ENCODE measurements around the gene DNAJA4. TPM values are rescaled to one million over a fixed set of nuclear protein-coding genes. Genes with fewer than 3 reads are reported as not detected.
A peak's percentile ranks its signal among the peaks of the same experiment; 100 is the strongest.

DNAJA4 gene
- total RNA-seq, 1 experiment from 2014 or later, result 16.0 TPM

DNA sequence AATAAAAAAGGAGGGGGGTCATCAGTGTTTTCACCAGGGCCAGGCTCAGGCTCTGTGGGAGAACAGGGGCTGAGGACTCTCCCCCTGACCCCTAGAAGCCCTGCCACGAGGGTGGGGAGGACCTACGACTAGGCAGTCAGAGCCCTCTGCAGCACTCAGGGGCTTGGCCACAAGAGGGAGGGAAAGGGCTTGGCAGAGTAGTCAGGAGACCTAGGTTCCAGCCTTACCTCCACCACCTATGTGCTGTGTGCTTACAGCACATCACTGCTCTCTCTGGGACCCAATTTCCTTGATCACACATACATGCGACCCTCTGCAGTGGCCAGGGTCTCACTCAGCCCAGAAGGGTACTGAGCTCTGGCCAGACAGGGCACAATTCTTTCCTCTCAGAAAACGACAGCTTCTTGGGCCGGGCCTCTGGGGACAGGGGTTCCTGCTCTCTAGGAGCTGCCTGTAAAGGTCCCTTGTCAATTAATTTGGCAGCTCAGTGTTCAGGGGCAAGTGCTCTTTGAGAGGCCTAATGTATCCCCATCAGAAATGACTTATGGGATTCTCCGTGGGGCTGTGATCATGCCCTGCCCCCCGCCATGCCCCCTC is 51.4 kb downstream of the DNAJA4 start:
- DNase-seq (ENCODE audit: low spot score), result peak; percentile 41

DNA sequence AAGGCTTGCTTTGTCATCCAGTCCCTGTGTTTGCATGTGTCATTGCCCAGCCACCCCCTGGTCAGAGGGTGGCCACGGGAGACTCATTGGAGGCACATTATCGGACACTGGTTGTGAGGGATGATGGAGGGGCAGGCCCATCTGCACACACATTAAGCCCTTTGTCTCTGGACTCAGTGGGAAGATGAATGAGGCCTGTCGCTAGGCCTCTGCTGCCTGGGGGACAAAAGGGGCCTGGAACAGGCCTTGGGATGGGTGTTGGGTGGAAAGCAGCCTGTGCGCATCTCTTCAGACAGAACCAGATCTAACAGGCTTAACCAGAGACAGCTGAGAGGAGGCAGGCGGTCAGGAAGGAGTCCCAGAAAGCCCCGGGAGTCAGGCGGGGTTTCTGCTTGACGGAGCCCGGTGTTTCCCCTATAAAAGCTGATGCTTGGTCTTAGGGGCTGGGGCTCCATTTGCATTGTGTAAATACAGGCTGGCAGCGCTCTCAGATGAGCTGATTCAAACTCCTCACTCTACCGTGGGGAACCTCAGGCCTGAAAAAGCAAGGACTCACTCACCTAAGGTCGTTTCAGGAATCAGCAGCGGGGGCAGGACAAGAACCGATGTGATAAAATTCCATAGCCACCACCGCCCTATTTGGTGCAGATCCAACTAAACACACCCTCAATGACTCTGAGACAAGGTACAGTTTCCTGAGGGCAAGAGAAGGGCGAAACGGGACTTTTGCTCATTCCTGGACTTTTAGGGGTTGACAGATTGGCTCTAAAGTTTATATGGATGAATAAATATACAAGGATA is 52.1 kb downstream of the DNAJA4 start:
- DNase-seq (ENCODE audit: low spot score), result no peak

DNA sequence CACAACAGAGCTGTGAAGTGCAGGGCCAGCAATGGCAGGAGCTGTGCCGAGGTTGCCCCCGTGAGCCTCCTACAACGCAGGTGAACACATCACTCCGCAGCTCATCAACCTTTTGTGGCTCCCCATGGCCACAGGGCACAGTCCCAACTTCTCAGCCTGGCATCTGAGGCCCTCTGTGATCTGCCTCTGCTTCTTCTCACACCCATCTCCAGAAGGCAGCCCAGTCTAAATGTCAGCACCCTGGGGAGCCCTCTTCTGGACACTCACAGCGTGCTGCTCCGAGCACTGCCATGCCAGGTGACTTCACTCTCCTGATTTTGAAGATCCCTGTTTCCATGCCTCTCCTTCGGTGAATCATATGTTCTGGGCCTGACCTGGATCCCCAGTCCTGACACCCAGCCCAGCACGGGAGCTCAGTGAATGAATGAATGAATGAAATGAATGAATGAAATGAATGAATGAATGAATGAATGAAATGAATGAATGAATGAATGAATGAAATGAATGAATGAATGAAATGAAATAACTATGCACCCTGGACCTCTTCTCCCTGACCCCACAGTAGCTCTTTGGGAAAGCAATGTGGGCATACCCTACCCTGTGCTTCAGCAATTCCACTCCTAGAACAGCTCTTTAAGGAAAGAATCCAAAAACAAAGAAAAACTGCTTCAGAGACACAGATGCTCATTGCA is 52.9 kb downstream of the DNAJA4 start:
- peak; percentile 65 for DNase-seq (ENCODE audit: low spot score)

DNA sequence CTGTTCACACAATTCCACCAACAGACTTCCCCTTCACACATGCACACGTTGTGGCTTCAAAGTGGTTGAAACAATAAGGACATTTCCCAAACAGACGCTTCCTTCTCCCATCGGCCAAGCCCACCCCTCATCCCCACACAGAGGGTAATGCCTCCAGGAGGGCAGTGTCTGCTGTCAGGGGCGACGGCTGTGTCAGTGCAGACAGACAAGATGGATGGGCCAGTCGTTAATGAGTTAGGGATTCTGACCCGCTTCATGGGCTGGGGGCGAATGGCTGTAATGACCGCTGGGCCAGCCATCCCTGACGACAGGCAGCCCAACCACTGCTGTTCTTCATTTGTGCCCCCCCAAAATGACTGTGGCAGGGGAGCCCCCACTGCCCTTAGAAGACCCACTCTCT is 55.2 kb downstream of the DNAJA4 start:
- DNase-seq (ENCODE audit: low spot score), result no peak

DNA sequence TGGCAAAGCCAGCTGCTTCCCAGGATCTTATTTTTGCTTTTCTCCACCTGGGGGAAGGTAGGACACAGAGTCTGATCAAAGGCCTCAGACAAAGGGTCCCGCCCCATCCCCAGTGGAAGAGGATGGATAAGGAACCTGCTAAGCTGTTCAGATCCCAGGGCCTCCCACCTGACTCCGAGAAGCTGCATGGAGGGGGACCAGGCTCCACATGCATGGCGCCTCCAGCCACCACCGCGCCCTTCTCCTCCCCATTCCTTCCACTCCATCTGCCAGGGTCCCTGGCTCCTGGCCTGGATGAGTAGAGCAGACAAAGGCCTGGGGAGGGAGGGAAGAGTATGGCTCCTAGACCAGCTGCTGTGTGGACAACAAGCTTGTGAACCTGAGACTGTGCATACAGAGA is 55.8 kb downstream of the DNAJA4 start:
- DNase-seq (ENCODE audit: low spot score), result no peak

DNA sequence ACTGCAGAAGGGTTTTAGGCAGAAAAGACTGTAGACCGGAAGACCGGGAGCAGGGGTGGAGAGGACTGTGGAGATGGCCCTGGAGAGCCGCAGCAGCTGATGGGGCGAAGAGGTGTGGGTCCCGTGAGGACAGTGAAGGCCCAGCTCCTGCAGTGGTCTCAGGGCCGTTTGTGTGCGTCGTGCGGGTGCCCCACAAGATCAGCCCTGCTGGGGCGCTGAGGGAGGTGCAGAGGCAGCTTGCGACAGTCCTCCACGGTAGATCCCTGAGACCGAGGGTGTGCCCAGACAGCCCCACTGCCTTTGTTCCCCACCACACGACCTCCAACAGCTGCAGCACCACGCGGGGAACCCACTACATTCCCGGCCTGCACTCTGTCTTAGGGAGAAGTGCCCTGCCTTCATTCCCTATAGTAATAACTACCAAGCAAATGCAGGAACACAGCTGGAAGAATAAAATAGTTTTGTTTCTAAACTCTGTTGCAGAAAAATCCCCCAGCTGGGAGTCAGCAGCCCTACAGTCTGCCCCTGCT is 56.7 kb downstream of the DNAJA4 start:
- no peak for DNase-seq (ENCODE audit: low spot score)

DNA sequence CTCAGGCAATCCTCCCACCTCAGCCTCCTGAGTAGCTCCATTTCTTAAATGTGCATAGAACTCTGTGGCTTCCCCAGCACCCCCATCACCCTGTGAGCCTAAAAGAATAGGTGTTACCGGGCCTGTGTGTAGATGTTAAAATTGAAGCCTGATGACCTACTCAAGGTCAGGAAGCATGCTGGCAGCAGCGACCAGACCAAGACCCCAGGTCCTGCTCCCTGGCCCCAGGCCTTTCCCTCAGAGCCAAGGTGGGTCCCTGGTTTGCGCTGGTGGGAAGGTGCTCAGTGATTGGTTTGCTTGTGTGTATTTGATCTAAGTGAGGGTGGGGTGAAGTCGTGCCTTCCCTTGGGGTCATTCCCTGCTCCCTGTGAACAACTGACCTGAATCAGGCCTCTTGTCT is 57.4 kb downstream of the DNAJA4 start:
- DNase-seq (ENCODE audit: low spot score), result no peak

DNA sequence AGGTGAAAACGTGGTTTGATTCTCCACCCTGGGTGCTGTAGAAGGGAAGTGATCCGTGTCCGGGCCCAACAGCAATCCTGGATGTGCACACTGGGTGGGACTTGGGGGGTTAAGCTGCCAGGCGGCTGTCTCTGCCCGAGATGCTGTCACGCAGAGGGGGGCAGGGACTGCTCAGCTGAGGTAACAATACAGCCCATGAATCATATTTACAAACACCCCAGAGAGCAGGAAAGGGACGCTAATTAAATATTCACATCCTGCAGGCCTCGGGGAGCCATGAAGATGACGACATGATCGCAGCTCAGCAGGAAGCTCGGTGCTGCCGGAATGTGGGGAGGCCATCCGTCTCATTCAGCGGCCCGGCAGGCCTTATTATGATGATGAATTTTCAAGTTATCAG is 57.9 kb downstream of the DNAJA4 start:
- DNase-seq (ENCODE audit: low spot score), result no peak

DNA sequence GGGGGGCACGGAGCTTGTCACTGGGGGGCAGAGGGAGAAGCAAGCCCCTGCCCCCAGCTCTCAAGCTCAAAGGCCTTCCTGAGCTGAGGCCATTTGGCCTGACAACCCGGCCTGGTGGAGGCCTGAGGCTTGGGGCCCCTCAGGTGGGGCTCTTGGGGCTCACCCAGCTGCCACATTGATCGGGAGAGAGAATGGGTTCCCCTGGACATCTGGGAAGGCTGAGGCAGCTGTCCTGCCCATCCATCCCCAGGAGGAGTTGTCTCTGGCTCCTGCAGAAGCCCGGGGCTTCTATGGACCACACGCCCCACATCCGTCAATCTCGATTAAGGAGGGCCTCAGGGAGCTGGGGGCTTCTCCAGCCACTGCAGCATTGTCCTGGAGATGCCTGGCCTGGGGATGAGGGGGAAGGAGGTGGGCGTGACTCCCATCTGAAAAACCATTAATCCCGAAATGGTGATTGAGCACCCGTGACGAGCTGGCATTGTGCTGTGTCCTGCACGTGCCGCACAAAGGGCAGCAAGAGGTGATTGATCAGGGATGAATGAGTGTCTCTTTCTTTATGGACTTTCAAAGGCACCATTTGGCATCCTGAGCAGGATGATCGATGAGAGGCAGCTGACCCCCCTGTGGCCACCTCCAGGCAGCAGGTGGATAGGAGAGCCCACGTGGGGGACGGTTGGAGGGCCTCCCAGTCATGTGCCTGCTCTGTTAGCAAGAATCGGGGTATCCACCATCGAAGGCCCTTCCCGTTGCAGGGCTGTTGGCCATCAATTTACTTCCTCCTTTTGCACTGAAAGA is 58.6 kb downstream of the DNAJA4 start:
- no peak for DNase-seq (ENCODE audit: low spot score)

DNA sequence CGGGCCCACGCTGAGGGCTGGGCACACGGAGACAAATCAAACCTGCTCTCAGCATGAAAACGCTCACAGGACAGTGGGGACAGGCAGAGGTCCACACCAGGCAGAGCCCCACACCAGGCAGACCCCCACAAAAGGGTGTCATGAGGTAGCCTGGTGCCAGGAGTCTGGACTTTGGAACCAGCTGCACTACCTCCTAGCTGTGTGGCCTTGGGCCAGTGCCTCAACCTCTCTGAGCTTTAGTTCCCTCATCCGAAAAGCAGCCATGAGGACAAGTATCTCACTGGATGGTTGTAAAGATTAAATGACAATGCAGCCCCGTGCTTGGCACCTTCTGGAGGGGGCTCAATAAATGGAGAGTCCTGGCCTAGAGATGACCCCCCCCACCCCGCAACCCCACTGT is 59.3 kb downstream of the DNAJA4 start:
- no peak for DNase-seq (ENCODE audit: low spot score)

DNA sequence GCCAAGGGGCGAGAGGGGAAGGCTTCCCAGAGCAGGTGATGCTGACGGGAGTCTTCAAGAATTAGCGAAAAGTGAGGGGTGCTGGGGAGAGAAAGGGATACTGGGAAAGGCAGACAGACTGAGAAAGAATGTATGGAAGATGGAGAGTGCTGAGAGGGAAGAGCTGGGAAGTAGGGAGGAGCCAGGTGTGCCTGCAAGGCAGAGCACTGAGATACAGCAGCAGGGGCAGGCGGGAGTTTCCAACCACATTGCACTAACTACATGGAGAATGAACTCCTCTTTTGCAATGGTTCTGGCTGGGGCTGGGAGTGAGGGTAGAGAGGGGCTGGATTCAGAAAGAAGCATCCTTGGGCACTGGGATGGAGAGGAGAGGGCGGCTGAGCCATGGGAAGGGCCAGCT is 59.8 kb downstream of the DNAJA4 start:
- DNase-seq (ENCODE audit: low spot score), result no peak

DNA sequence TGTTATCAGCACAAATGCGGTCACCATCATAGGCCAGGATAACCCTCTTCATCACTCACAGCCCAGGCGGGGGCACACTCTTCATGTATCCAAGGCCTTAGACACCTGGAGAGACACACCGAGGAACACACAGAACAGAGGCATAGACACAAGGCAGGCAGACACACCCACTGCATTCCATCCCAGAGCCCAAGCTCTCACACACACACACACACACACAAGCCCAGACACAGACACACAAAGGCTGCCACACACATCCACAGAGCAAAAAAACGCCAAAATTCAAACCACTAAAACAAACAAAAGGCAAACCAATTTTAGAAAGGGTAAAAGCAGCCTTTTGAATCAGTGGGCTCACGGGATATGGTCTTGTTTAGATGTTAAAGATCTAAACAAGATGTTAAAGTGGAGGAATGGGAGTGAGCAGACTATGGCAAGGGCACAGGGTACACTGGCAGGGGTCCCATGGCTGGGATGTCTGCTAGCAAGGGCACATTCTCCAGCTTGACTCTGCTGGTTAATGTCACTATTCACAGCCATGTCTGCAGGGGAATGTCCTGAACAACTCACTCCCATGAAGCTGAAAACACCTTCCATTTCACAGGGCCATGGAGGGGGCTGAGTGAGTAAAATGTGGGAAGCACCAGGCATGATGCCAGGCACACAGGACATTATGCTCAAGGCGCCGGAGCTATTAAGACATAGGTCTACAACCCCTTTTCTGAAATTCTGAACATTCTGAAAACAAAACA is 60.9 kb downstream of the DNAJA4 start:
- no peak for DNase-seq (ENCODE audit: low spot score)

DNA sequence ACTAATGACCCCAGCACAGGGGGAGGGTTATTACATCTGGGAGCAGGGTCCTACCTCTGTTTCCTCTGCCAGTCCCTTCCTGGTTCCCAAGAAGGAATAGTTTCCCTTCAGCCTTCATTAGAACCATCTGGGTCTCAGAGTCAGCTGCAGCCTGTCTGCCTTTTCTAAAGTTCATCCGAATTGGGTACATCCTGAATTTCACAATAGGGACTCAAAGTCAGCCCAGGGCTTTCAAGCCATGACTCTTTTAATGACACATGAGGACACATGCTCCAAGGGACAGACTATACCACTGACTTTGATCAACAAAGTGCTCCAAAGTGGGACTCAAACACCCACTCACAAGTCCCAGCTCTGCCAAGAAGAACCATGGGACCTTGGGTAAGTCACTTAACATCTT is 63.1 kb downstream of the DNAJA4 start:
- DNase-seq (ENCODE audit: low spot score), result no peak

DNA sequence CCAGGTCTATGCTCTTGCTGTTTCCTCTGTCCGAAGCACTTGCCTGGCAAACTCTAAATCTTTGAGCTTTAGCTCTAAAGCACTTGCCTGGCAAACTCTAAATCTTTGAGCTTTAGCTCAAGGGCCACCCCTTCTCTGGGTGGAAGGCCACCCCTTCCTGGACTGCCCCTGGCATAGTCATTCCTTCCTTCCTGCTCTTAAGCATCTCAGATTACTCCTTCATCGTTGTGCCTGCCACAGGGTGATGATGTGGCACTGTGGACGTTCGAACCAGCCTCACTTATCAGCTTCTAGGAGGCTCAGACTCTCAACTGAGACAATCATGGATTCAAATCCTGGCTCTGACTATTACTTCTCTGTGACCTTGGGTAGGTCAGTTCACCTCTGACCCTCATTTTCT is 65.3 kb downstream of the DNAJA4 start:
- DNase-seq (ENCODE audit: low spot score), result no peak

Small RNAs within 50 kb of the gene (small RNA-seq; reads per million reads assigned to genes)
- not detected for gene AC090607.5

Other genes starting within 250 kb of the DNAJA4 start
- 20.4 and 25.1 TPM in 2 replicates for gene TBC1D2B, start 186.9 kb upstream of the DNAJA4 start, total RNA-seq (2014; rRNA removed; shearing (Covaris generic))
- 0.05 TPM in 1 of 2 replicates, not detected in the other for gene SH2D7, start 172.0 kb upstream of the DNAJA4 start, total RNA-seq (2014; rRNA removed; shearing (Covaris generic))
- 0.44 and 0.74 TPM in 2 replicates for gene CIB2, start 133.1 kb upstream of the DNAJA4 start, total RNA-seq (2014; rRNA removed; shearing (Covaris generic))
- 34.4 and 35.8 TPM in 2 replicates for gene IDH3A, start 115.2 kb upstream of the DNAJA4 start, total RNA-seq (2014; rRNA removed; shearing (Covaris generic))
- gene ACSBG1, start 30.0 kb upstream of the DNAJA4 start, total RNA-seq (2014; rRNA removed; shearing (Covaris generic)), result 1.4 and 3.6 TPM in 2 replicates
- 64.0 and 74.8 TPM in 2 replicates for gene SKIC8, start 35.0 kb downstream of the DNAJA4 start, total RNA-seq (2014; rRNA removed; shearing (Covaris generic))
- not detected in 2 replicates for gene CRABP1, start 75.8 kb downstream of the DNAJA4 start, total RNA-seq (2014; rRNA removed; shearing (Covaris generic))
- 12.2 and 13.0 TPM in 2 replicates for gene IREB2, start 173.7 kb downstream of the DNAJA4 start, total RNA-seq (2014; rRNA removed; shearing (Covaris generic))
- 4.4 and 7.1 TPM in 2 replicates for gene HYKK, start 243.0 kb downstream of the DNAJA4 start, total RNA-seq (2014; rRNA removed; shearing (Covaris generic))

Measured in HT-29 (cell line).